ENCODE data around the gene IL18. TPM values are rescaled to one million over a fixed set of nuclear protein-coding genes. Genes with fewer than 3 reads are reported as not detected.

Gene IL18
- total RNA-seq, 1 donor from 2014 or later, result 20.3 TPM

Other genes starting within 250 kb of the IL18 start
- not detected for gene C11orf52, start 245.2 kb downstream of the IL18 start, total RNA-seq
- gene DIXDC1, start 226.8 kb downstream of the IL18 start, total RNA-seq, result 45.2 TPM
- gene DLAT, start 138.7 kb downstream of the IL18 start, total RNA-seq, result 19.4 TPM
- 1.8 TPM for gene PIH1D2, start 90.1 kb downstream of the IL18 start, total RNA-seq
- gene NKAPD1, start 89.8 kb downstream of the IL18 start, total RNA-seq, result 18.1 TPM
- 30.8 TPM for gene TIMM8B, start 77.3 kb downstream of the IL18 start, total RNA-seq
- gene SDHD, start 77.2 kb downstream of the IL18 start, total RNA-seq, result 75.5 TPM
- 0.58 TPM for gene TEX12, start 3.3 kb upstream of the IL18 start, total RNA-seq
- 15.6 TPM for gene BCO2, start 11.4 kb upstream of the IL18 start, total RNA-seq
- 39.5 TPM for gene PTS, start 62.3 kb upstream of the IL18 start, total RNA-seq
- not detected for gene PLET1, start 96.8 kb upstream of the IL18 start, total RNA-seq